Chondrocyte (in vitro differentiated cells): Measurements from ENCODE around the gene MCCC2. TPM values are rescaled to one million over a fixed set of nuclear protein-coding genes. Genes with fewer than 3 reads are reported as not detected.
"Not testable (repeated sequence)": the region's sequence is repeated elsewhere in the genome, so short reads cannot be mapped to it uniquely, and the experiment has no call there.

ENCODE experiments used
- DNase-seq: peaks from one replicate; pipeline ENCODE4 v3.0.0; 2021; ENCODE audit warnings: mixed read lengths, low spot score
- H3K27ac Mint-ChIP-seq: one replicate; pipeline ENCODE4 v1.8.0; 2021; ENCODE audit warnings: mild to moderate bottlenecking, moderate library complexity, mixed read lengths; ENCODE audit not compliant: unreplicated experiment
- H3K27me3 Mint-ChIP-seq: 2 replicates; pipeline ENCODE4 v1.8.0; 2021; ENCODE audit warnings: low read depth, mixed read lengths
- H3K36me3 Mint-ChIP-seq: 2 replicates; pipeline ENCODE4 v1.8.0; 2021; ENCODE audit warnings: low read depth, mixed read lengths
- H3K4me1 Mint-ChIP-seq: 2 replicates; pipeline ENCODE4 v1.8.0; 2021; ENCODE audit warnings: low read depth, mild to moderate bottlenecking, mixed read lengths
- H3K4me3 Mint-ChIP-seq: one replicate; pipeline ENCODE4 v1.8.0; 2021; ENCODE audit warnings: mild to moderate bottlenecking, moderate library complexity, mixed read lengths; ENCODE audit not compliant: unreplicated experiment
- H3K9me3 Mint-ChIP-seq: 2 replicates; pipeline ENCODE4 v1.8.0; 2021; ENCODE audit warnings: low read depth, mixed read lengths
- total RNA-seq: library from RNA; stranded (reverse); gene quantifications from 3 replicates; pipeline ENCODE4 v1.2.1, GENCODE V29; 2021
- TF ChIP-seq, protein P1 (sequence below): fragments of 200-600 bp; sonication (generic); IDR thresholded peaks from 2 replicates; pipeline ENCODE4 v1.5.0; 2021; ENCODE audit warnings: antibody characterized with exemption, mild to moderate bottlenecking, moderate library complexity

The MCCC2 gene
- total RNA-seq, 1 donor from 2014 or later, result 20.5 TPM

DNA sequence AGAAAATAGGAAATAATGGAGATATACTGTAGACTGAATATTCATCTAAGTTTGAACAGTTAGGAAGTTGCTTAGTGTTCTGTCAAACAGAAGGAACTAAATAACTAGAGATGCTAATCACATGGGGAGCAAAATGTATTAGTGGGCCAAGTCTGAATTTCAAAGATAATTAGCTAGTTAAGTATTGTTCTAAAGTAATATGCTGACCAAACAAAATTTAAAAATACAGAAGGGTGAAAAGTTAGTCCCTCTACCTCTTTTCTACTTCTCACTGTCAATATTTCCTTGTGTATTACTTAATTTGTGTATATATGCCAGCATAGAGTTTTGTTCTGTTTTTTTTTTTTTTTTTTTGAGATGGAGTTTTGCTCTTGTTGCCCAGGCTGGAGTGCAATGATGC lies 4.0 kb downstream of the MCCC2 start:
- no peaks in the 10 kb centered on the region for H3K36me3 Mint-ChIP-seq
- TF ChIP-seq, protein P1, sequence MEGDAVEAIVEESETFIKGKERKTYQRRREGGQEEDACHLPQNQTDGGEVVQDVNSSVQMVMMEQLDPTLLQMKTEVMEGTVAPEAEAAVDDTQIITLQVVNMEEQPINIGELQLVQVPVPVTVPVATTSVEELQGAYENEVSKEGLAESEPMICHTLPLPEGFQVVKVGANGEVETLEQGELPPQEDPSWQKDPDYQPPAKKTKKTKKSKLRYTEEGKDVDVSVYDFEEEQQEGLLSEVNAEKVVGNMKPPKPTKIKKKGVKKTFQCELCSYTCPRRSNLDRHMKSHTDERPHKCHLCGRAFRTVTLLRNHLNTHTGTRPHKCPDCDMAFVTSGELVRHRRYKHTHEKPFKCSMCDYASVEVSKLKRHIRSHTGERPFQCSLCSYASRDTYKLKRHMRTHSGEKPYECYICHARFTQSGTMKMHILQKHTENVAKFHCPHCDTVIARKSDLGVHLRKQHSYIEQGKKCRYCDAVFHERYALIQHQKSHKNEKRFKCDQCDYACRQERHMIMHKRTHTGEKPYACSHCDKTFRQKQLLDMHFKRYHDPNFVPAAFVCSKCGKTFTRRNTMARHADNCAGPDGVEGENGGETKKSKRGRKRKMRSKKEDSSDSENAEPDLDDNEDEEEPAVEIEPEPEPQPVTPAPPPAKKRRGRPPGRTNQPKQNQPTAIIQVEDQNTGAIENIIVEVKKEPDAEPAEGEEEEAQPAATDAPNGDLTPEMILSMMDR, result no peak

DNA sequence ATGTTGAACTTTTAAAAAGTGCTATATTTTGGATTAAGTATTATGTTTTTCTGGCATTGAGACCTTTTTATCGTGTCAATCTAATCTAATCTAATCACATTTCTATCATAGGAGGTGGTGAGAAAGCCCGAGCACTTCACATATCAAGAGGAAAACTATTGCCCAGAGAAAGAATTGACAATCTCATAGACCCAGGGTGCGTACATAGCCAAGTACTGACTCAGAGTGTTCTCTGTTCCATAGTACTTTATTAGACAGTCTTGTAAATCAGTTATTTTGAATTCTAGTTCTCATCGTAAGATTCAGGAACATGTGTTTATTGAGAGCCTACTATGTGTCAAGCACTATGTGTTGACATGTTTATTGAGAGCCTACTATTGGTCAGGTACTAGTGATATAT lies 9.0 kb downstream of the MCCC2 start:
- no peaks in the 10 kb centered on the region for H3K27me3 Mint-ChIP-seq
- H3K27ac Mint-ChIP-seq, result no peak overlapping the region
- H3K36me3 Mint-ChIP-seq, result peaks cover 14% of the 10 kb centered on the region
- DNase-seq, result no peak
- peaks cover 14% of the 10 kb centered on the region for H3K4me1 Mint-ChIP-seq
- H3K4me3 Mint-ChIP-seq, result no peak overlapping the region
- no peaks in the 10 kb centered on the region for H3K9me3 Mint-ChIP-seq
- TF ChIP-seq, protein P1, result no peak

More for the DNA sequence above, 4.0 kb downstream of the MCCC2 start:
- no peak overlapping the region for H3K27ac Mint-ChIP-seq
- H3K9me3 Mint-ChIP-seq, result no peaks in the 10 kb centered on the region
- no peak overlapping the region for H3K4me3 Mint-ChIP-seq
- H3K27me3 Mint-ChIP-seq, result no peaks in the 10 kb centered on the region
- DNase-seq, result no peak
- H3K4me1 Mint-ChIP-seq, result peaks cover 27% of the 10 kb centered on the region

DNA sequence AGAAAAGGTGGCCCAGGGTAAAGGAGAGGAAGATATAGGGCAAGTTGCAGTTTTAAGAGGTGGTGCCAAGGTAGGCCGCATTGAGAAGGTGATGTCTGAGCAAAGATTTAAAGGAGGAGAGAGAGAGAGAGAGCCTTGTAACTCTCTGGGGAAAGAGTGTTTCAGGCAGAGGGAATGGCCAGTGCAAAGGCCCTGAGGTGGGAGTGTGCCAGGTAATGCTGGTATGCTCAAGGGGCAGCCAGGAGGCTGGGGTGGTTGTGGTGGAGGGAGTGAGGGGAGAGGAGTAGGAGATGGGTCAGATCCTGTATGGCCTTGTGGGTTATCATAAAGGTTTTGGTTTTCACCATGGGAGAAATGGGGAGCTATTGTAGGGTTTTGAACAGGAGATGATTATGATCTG lies 9.9 kb downstream of the MCCC2 start:
- H3K36me3 Mint-ChIP-seq, result peaks cover 14% of the 10 kb centered on the region
- H3K27ac Mint-ChIP-seq, result no peak overlapping the region
- no peaks in the 10 kb centered on the region for H3K27me3 Mint-ChIP-seq
- DNase-seq, result no peak
- peaks cover 22% of the 10 kb centered on the region for H3K4me1 Mint-ChIP-seq
- H3K9me3 Mint-ChIP-seq, result no peaks in the 10 kb centered on the region
- TF ChIP-seq, protein P1, result no peak
- no peak overlapping the region for H3K4me3 Mint-ChIP-seq

DNA sequence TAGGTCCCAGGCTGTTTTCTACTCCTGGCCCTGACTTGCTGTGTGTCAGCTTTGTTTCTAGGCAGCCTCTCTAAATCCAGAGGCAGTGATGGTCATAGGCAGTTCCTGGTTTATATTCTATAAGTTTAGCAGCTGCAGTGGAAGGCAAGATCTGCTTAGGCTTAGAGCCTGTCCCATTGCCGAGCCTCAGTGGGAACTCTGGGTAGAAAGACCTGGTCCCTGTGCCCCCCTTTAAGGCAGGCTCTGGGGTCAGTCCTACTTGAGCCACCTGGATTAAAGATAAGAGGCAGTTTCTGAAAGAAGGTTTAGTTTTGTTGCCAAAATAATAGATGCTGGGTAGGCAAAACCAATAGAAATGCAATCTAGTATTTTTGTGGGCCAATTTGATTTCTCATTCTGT lies 13.6 kb downstream of the MCCC2 start:
- H3K4me1 Mint-ChIP-seq, result peaks cover 22% of the 10 kb centered on the region
- peak overlapping the region; percentile 92 for H3K27ac Mint-ChIP-seq
- no peaks in the 10 kb centered on the region for H3K27me3 Mint-ChIP-seq
- no peak for DNase-seq
- TF ChIP-seq, protein P1, result no peak
- H3K36me3 Mint-ChIP-seq, result peaks cover 20% of the 10 kb centered on the region
- no peak overlapping the region for H3K4me3 Mint-ChIP-seq
- no peaks in the 10 kb centered on the region for H3K9me3 Mint-ChIP-seq

DNA sequence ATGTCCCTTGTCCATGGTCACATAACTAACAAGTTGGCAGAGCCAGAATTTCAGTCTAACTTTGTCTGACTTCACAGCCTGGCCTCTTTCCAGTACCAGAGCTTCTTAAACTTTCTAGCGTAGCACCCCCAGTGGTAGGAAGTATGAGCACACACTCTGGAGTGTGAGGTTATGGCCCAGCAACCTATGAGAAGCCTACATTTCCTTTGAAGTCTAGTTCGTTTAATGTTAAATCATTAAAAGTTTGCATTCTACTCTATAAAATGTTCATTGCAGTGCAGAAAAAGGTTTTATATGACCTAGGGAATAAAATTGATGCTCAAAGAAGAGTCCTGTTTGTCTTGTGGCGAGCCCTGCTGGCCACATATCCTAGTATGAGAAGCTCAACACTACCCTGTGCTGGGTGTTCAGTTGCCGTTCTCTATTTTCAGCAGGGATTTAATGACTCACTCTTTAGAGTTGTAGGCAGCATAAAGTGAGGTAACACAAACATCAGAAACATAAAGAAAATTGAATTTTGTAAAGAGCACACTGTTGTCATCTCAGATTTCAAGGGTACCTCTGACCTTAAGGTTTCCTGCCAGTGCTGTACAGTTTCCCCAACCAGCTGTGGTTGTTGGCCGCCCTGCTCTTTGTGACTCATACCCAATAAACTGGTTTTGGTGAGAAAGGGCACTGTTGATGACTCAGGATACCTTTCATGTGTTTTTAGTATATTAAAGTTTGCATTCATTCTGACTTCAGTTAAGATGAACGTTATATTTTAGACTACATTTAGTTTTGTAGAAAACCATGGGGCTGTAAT lies 14.3 kb downstream of the MCCC2 start:
- H3K36me3 Mint-ChIP-seq, result peaks cover 20% of the 10 kb centered on the region
- no peak for DNase-seq
- H3K4me3 Mint-ChIP-seq, result no peak overlapping the region
- peaks cover 22% of the 10 kb centered on the region for H3K4me1 Mint-ChIP-seq
- peak overlapping the region; percentile 92 for H3K27ac Mint-ChIP-seq
- no peaks in the 10 kb centered on the region for H3K27me3 Mint-ChIP-seq
- no peaks in the 10 kb centered on the region for H3K9me3 Mint-ChIP-seq
- TF ChIP-seq, protein P1, result peak; percentile 86

DNA sequence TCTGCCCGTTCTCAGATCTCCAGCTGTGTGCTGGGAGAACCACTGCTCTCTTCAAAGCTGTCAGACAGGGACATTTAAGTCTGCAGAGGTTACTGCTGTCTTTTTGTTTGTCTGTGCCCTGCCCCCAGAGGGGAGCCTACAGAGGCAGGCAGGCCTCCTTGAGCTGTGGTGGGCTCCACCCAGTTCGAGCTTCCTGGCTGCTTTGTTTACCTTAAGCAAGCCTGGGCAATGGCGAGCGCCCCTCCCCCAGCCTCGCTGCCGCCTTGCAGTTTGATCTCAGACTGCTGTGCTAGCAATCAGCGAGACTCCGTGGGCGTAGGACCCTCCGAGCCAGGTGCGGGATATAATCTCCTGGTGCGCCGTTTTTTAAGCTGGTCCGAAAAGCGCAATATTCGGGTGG lies 22.8 kb downstream of the MCCC2 start:
- H3K27me3 Mint-ChIP-seq, H3K4me1 Mint-ChIP-seq, DNase-seq, H3K27ac Mint-ChIP-seq, H3K4me3 Mint-ChIP-seq, H3K9me3 Mint-ChIP-seq: not testable (repeated sequence)
- H3K36me3 Mint-ChIP-seq, result peaks cover 11% of the 10 kb centered on the region
